Activated CD8-positive, alpha-beta memory T cell treated with anti-CD3 and anti-CD28 coated beads, Interleukin-2, amount 50 U/mL, for 24 hours (primary cell): ENCODE results near the gene MB.
"Not testable (repeated sequence)": the region's sequence is repeated elsewhere in the genome, so short reads cannot be mapped to it uniquely, and the experiment has no call there.

Experiments
- DNase-seq: peaks from one replicate; pipeline ENCODE4 v3.0.0-alpha.2; 2020; ENCODE audit errors: extremely low read depth

The MB gene

DNA sequence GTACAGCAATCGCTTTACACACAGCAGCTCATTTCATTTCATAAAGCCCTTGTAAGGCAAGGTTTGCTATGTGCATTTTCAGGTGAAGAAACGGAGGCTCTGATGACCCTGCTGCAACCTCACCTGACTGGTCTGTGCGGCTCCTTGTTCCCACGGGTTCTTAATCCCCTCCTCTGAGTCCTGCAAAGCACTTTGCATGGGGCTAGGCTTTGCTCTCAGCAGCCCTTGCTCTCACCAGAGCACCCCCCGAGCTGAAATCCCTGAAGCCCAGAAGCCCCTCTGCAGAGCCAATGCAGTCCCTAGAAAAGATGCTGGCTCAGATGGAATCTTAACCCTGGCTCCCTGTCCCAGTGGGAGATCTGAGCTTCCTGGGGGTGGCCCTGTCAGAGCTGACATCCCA, 20.1 kb upstream of the MB start:
- no peak for DNase-seq

- DNase-seq: no peak
These were observed 17.9 kb upstream of the MB start for GRCh38 chr22:35634943-35635540.

DNA sequence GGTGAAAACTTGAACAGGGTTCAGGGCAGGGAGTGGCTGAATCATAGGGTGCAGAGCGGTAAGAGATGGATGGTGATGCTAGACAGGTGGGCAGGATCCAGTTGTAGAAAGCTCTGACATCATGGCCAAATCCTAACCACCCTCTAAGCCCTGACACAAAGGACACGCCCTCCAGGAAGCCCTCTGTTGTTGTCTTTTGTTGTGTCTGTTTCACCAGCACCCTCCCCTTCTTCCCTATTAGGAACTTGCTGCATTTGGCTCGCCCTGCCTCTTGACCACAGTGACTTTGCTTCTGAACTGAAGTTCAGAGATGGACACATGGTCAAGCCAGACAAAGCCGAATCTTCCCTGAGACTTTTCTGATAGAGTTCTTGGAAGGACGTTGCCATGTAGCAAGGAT, 16.9 kb upstream of the MB start:
- no peak for DNase-seq

DNA sequence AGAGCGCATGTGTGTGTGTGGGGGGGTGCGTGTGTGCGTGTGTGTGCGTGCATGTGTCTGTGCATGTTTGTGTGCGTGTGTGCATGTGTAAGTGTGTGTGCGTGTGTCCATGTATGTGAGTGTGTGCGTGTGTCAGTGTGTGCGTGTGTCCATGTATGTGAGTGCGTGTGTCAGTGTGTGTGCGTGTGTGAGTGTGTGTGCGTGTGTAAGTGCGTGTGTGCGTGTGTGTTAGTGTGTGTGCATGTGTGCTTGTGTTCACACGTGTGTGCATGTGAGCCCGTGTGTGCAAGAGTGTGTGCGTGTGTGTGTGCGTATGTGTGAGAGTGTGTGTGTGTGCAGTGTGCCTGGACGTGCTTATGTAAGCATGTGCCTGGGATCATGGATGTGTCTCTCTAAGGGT, 16.4 kb upstream of the MB start:
- no peak for DNase-seq

DNA sequence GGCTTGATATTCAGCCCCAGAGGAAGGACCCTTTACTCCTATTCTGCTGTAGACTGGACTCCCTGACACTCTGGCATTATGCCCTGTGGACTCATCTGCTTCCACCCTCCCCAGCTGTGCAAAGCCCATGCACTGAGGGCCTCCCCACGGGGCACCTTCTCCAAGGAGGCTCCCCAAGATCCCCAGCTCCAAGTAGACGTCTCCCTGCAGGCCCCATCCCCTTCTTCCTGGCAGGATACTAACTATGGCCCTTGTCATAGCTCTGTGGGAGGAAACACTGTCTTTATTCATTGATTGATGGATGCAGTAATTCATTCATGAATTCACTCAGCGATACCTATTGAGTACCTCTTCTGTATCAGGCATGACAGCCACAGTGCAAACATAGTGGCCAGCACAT, 15.8 kb upstream of the MB start:
- no peak for DNase-seq

DNA sequence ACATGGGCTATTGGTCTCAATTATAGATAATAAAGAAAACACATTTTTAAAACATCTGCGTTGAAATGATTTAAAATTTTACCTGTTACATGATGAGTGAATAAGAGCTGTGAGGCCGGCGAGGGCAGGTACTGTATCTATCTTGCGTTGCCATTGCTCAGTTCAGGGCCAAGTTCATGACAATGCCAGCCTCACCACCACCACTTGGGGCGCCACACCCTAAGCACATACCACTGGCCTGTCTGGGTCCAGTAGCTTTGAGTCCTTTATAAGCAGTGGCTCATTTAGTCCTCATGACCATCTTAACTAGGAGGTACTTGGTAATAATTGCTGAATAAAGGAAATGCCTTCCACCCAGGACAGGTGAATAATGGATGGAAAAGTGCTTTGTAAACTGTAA, 14.5 kb upstream of the MB start:
- DNase-seq: no peak

DNA sequence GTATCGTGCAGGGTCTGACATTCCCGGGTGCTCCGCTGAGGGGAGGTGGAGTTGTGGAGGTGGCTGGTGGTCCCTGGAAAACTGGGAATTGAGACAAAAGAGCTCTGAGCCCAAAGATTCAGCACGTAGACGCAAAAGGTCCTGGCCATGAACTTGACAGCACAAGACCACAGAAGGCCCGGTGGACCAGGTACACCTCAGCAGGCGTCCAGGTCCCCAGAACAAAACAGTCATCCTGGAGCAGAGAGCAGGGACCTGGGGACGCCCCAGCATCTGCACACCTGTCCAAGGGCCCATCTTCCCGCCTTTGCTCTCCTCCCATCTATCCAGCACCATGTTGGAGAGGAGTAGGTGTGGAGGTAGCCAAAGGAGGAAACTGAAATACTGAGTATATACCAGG, 13.8 kb upstream of the MB start:
- no peak for DNase-seq

GRCh38 chr22:35630387-35630793, 13.3 kb upstream of the MB start:
- no peak for DNase-seq

GRCh38 chr22:35629406-35630216, 12.5 kb upstream of the MB start:
- no peak for DNase-seq

GRCh38 chr22:35628732-35629131, 11.6 kb upstream of the MB start:
- no peak for DNase-seq

GRCh38 chr22:35627267-35628041, 10.3 kb upstream of the MB start:
- DNase-seq: no peak

GRCh38 chr22:35625763-35626432, 8.8 kb upstream of the MB start:
- no peak for DNase-seq

- no peak for DNase-seq
These were observed 7.4 kb upstream of the MB start for GRCh38 chr22:35624547-35624946.

DNA sequence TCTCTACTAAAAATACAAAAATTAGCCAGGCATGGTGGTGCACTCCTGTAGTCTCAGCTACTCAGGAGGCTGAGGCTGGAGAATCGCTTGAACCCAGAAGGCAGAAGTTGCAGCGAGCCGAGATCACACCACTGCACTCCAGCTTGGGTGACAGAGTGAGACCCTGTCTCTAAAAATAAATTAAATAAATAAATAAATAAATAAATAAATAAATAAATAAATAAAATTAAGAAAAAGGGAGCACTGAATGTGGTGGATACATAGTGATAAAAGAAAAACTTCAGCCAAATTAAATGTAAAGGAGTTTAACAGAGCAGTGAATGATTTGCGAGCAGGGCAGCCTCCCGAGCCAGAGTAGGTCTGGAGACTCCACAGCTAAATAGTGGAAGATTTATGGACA, 6.8 kb upstream of the MB start:
- not testable (repeated sequence) for DNase-seq

- no peak for DNase-seq
These were observed 5.2 kb upstream of the MB start for GRCh38 chr22:35622191-35622913.

DNA sequence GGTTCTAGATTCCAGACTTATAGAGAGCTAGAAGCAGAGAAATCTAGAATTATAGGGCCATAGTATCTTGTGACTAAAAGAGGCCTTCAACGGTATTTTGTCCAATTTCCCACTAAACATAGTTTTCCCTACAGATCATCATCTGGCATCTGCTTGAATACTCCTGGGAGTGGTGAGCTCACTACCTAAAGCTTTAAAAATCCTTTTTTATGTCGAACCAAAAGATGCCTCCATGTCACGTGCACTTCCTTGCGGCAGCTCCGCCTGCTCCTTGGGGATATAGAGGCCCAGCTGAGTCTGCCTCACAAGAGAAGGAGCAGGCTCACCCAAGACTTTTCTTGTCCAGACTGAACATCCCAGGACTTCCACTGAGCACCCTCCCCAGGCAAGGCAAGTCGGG, 4.3 kb upstream of the MB start:
- no peak for DNase-seq

DNA sequence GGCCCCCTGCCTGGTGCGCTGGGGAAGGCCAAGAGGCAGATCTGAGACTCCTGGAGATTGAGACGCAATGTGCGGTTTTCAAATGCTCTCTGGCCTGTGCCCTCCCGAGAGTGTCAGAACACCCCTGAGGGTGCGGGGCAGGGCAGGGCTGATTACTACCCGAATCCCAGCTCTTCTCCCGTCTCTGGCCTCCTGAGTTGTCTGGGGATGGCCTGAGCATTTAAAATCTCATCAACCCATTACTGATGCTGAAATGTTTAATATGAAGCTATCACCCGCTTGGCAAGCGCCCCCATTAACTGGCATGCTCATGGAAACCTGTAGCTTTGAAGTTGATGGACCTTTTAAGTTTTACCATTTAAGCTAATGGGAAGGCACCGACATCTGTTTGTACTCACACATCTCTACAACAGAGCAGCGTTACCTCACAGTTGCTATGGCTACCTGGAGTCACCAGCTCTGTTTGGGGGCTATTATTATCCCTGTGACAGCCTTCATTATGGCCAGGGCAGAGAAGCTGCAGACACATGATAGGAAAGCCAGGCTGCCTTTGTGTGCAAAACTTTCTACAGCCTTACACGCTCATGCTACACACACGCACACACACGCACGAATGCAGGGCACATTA, 3.6 kb upstream of the MB start:
- DNase-seq: no peak

DNA sequence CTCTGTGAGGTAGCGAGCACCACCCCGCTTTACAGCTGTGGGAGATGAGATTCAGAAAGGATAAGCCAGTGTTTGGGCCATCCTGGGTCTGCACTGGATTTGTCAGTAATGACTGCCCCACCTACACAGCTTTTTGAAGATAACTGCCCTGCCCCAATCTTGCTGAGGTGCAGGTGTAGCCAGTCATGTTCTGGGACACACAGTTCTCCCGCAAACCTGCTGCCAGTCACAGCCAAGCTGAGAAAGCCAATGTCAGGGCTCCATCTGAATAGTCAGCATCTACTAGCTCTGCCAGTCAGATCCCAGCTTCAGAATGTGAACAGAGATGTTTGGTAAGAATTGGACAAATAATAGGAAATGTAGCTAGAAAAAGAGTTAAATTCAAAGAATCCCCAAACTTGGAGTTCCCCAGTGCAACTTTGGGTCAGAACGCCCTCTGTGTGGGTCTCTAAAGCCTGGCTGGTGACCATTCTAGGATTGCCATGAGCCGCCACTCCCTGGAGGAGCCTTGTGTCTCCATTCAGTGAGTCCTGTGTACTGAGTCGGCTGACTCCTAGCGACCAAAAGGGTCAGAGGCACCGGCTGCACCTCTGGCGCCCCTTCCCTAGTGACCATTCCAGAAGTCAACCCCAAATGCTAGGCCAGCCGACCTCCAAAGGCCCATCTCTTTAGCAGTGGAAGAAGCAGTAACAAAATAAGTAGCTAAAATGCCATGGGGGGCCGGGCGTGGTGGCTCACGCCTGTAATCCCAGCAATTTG, 2.4 kb upstream of the MB start:
- no peak for DNase-seq

DNA sequence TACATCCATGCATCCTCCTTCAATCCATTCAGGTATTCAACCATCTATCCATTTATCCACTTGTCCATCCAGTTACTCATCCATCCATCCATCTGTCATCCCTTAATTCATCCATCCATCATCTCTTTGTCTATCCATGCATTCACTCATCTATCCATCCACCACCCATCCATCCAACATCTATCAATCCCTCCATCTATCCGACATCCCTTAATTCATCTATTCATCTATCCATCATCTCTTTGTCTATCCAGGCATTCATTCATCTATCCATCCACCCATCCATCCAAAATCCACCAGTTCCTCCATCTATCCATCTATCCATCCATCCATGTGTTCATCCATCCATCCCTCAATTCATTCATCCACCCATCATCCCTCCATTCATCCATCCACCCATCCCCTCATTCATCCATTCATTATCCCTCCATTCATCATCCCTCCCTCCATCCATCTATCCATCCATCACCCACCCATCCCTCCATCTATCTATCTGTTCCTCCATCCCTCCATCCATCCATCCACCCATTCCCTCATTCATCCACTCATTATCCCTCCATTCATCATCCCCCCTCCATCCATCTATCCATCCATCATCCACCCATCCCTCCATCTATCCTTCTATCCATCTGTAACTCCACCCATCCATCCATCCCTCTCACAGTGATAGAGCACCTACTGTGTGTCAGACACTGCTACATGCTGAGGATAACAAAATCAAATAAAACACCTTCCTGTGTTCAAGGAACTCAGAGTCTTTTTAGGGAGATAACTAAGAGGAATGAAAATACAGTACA, 1.5 kb upstream of the MB start:
- no peak for DNase-seq

DNA sequence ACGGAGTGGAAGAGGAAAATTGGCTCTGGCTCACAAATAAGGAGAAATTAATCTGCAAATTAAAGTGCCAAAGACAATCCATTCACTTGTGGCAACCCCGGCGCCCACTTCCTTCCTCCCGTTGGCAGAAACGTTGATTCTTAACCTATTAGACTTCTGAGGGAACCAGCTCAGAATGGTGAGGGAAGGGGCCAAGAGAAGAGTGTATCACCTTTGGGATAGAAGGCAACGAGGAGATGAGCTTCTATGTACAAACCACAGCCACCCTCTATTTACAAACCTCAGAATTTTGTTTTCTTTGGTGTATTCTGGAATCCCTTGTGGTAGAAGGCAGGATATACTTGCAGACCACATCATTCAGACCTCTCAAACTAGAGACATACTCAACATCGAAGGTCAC, 1.1 kb downstream of the MB start:
- DNase-seq: no peak
